Lung (tissue), 12 donors: ENCODE data around the gene TTC39B. TPM values are rescaled to one million over a fixed set of nuclear protein-coding genes. Genes with fewer than 3 reads are reported as not detected.

ENCODE experiments used
- ATAC-seq: fragments of 200-7000 bp; cut with Tn5 transposase; one replicate; pipeline ENCODE4 v1.9.1; 2020; ENCODE audit warnings: moderate number of reproducible peaks; ENCODE audit not compliant: insufficient read depth, low FRiP score
- DNase-seq, 3 donors: peaks; one replicate each; pipeline ENCODE4 v3.0.0-alpha.2; 2013 to 2017
- H3K27ac ChIP-seq, 2 donors: one replicate each; pipeline ENCODE4 v1.5.1; 2013; ENCODE audit warnings: mild to moderate bottlenecking in 2 of 2, moderate library complexity in 2 of 2, control low read depth in 1 of 2, inconsistent platforms in 1 of 2, low read depth in 1 of 2, low read length in 1 of 2
- H3K27me3 ChIP-seq, 3 donors: one replicate each; pipeline ENCODE4 v1.5.1; 2013; ENCODE audit warnings: low read length in 2 of 3; ENCODE audit not compliant: control insufficient read depth in 3 of 3, insufficient read depth in 3 of 3
- H3K36me3 ChIP-seq, 4 donors: one replicate each; pipeline ENCODE4 v1.5.1; 2013; ENCODE audit warnings: low read length in 4 of 4, mild to moderate bottlenecking in 1 of 4, moderate library complexity in 1 of 4; ENCODE audit not compliant: control insufficient read depth in 4 of 4, insufficient read depth in 4 of 4
- H3K4me1 ChIP-seq, 5 donors: one replicate each; pipeline ENCODE4 v1.5.1; 2013; ENCODE audit warnings: low read length in 5 of 5, mild to moderate bottlenecking in 2 of 5, moderate library complexity in 1 of 5; ENCODE audit not compliant: control insufficient read depth in 5 of 5, insufficient read depth in 5 of 5
- H3K4me3 ChIP-seq: one replicate; pipeline ENCODE4 v1.5.1; 2013; ENCODE audit warnings: mild to moderate bottlenecking, control low read depth, moderate library complexity
- H3K9ac ChIP-seq, 2 donors: one replicate each; pipeline ENCODE4 v1.5.1; 2013; ENCODE audit warnings: low read length in 2 of 2, control low read depth in 1 of 2; ENCODE audit not compliant: insufficient read depth in 1 of 2
- H3K9me3 ChIP-seq, 4 donors: one replicate each; pipeline ENCODE4 v1.5.1; 2013; ENCODE audit warnings: low read length in 3 of 4, mild to moderate bottlenecking in 1 of 4, moderate library complexity in 1 of 4; ENCODE audit not compliant: control insufficient read depth in 4 of 4, insufficient read depth in 3 of 4
- CTCF ChIP-seq: IDR thresholded peaks from 2 replicates; pipeline ENCODE4 v1.5.1; 2012; ENCODE audit warnings: mild to moderate bottlenecking; ENCODE audit errors: control extremely low read depth, extremely low read depth
- WGBS, 2 donors: extraction: QIAGEN DNeasy Blood & Tissue Kit; methylation state at CpG; one replicate each; pipeline ENCODE4 v1.1.7; 2013; 5-methylcytosine and 5-hydroxymethylcytosine counted together
- polyA plus RNA-seq, 2 donors: library from polyadenylated mRNA; stranded (reverse); fragments of 200-250 nt; gene quantifications; one replicate each; pipeline ENCODE4 v1.2.1, GENCODE V29; 2013
- total RNA-seq, 2 donors: library from RNA; depleted of rRNA in 1 of 2; stranded (reverse); fragments of >200 nt in 1 of 2; gene quantifications; one replicate each; pipeline ENCODE4 v1.2.1, GENCODE V29; 2014 to 2021
- donor health status: control.
- donor health status: control.
- donor health status: Bipolar disorder and iron deficiency.
- donor health status: healthy.
- donor health status: DM: yes; HTN: yes; CAD: no.

Gene TTC39B
- total and polyA plus RNA-seq, 4 donors = 4.2 to 30.0 (median 19.2) TPM

- no peaks in the 10 kb centered on the region for H3K27me3 ChIP-seq
- peaks cover 0 to 17% (median 0%) of the 10 kb centered on the region in 5 donors for H3K4me1 ChIP-seq
- no peak overlapping the region for H3K27ac ChIP-seq
- no peak for DNase-seq
- H3K9ac ChIP-seq = no peak overlapping the region
- H3K9me3 ChIP-seq = no peaks in the 10 kb centered on the region
- no peaks in the 10 kb centered on the region for H3K36me3 ChIP-seq
- no peak overlapping the region for H3K4me3 ChIP-seq
- WGBS, 2 donors = 84 to 94% methylated on average over 5 of the region's 5 CpGs
- no peak for ATAC-seq
- no peak for TF ChIP-seq CTCF
Observed at GRCh38 chr9:15131094-15131493, 175.9 kb downstream of the TTC39B start.

- WGBS, 2 donors = 79 to 89% methylated on average over 5 of the region's 5 CpGs
- Histone ChIP-seq H3K4me1 (peaks cover 0 to 7% (median 0%) of the 10 kb centered on the region in 5 donors), H3K9ac (no peak overlapping the region), H3K36me3 (no peaks in the 10 kb centered on the region), H3K27me3 (no peaks in the 10 kb centered on the region), H3K27ac (no peak overlapping the region), H3K9me3 (no peaks in the 10 kb centered on the region), H3K4me3 (no peak overlapping the region)
- TF ChIP-seq CTCF = no peak
- no peak for ATAC-seq
- no peak for DNase-seq
Observed at GRCh38 chr9:15127831-15128230, 179.2 kb downstream of the TTC39B start.

- no peak overlapping the region for H3K9ac ChIP-seq
- H3K4me3 ChIP-seq = no peak overlapping the region
- no peaks in the 10 kb centered on the region for H3K27me3 ChIP-seq
- DNase-seq (no peak), ATAC-seq (no peak)
- WGBS, 2 donors = 35 to 36% methylated on average over 2 of the region's 2 CpGs
- H3K4me1 ChIP-seq = peaks cover 0 to 2% (median 2%) of the 10 kb centered on the region in 5 donors
- H3K27ac ChIP-seq = no peak overlapping the region
- no peaks in the 10 kb centered on the region for H3K36me3 ChIP-seq
- TF ChIP-seq CTCF = no peak
- H3K9me3 ChIP-seq = no peaks in the 10 kb centered on the region
Observed at GRCh38 chr9:15121630-15122029, 185.4 kb downstream of the TTC39B start.

- 59 to 73% methylated on average over 7 of the region's 7 CpGs for WGBS, 2 donors
- Histone ChIP-seq H3K36me3 (no peaks in the 10 kb centered on the region), H3K27ac (no peak overlapping the region), H3K27me3 (no peaks in the 10 kb centered on the region), H3K9ac (peak overlapping the region in 1 of 2 donors; percentile 24), H3K9me3 (no peaks in the 10 kb centered on the region), H3K4me1 (peaks cover 0 to 18% (median 0%) of the 10 kb centered on the region in 5 donors), H3K4me3 (no peak overlapping the region)
- DNase-seq = peak; percentile 67 to 86 (median 86)
- no peak for TF ChIP-seq CTCF
- no peak for ATAC-seq
Observed at GRCh38 chr9:15116130-15116580, 190.9 kb downstream of the TTC39B start.
